SJCRH30 (cell line): ENCODE results near the gene PTTG1IP. TPM values are rescaled to one million over a fixed set of nuclear protein-coding genes. Genes with fewer than 3 reads are reported as not detected.

Experiments used
- DNase-seq, 2 experiments: peaks; one replicate each; pipeline ENCODE4 v3.0.0-alpha.2; 2015 to 2020
- H3K27ac ChIP-seq: fragments of 250-450 bp; sonication (Bioruptor Pico); 2 replicates; pipeline ENCODE4 v1.5.1; 2020; ENCODE audit warnings: mild to moderate bottlenecking, moderate library complexity
- H3K27me3 ChIP-seq: fragments of 250-450 bp; sonication (Bioruptor Pico); 2 replicates; pipeline ENCODE4 v1.5.1; 2020; ENCODE audit warnings: mild to moderate bottlenecking, moderate library complexity
- H3K36me3 ChIP-seq: fragments of 250-450 bp; sonication (Bioruptor Pico); 2 replicates; pipeline ENCODE4 v1.5.1; 2020; ENCODE audit warnings: mild to moderate bottlenecking, moderate library complexity
- H3K4me1 ChIP-seq: fragments of 250-450 bp; sonication (Bioruptor Pico); 2 replicates; pipeline ENCODE4 v1.5.1; 2020; ENCODE audit warnings: mild to moderate bottlenecking, moderate library complexity
- H3K4me3 ChIP-seq: fragments of 250-450 bp; sonication (Bioruptor Pico); 2 replicates; pipeline ENCODE4 v1.5.1; 2020; ENCODE audit warnings: mild to moderate bottlenecking, moderate library complexity
- H3K9me3 ChIP-seq: fragments of 250-450 bp; sonication (Bioruptor Pico); replicated peaks from 2 replicates; pipeline ENCODE4 v1.5.1; 2020; ENCODE audit warnings: mild to moderate bottlenecking, moderate library complexity
- total RNA-seq: library from RNA; depleted of rRNA; stranded (reverse); fragments of >200 nt; shearing (Covaris generic); gene quantifications from 2 replicates; pipeline ENCODE4 v1.2.3, GENCODE V29; 2014; rRNA removed

The PTTG1IP gene
- total RNA-seq, 1 experiment from 2014 or later, result 195 TPM

- Histone ChIP-seq H3K4me3 (peak overlapping the region; percentile 98), H3K9me3 (no peaks in the 10 kb centered on the region), H3K36me3 (peaks cover 63% of the 10 kb centered on the region), H3K4me1 (peaks cover 8% of the 10 kb centered on the region), H3K27me3 (no peaks in the 10 kb centered on the region), H3K27ac (peak overlapping the region; percentile 84)
- DNase-seq, result peak; percentile 32 to 36
These were observed 70.9 kb downstream of the PTTG1IP start for GRCh38 chr21:44802396-44803153.

GRCh38 chr21:44801468-44802395 lies 71.8 kb downstream of the PTTG1IP start, which contains the start of gene UBE2G2:
Gene UBE2G2, minus strand, starts transcription at chr21:44801820. Its CDS starts 72 bp downstream, at chr21:44801748.
- Histone ChIP-seq H3K36me3 (peaks cover 65% of the 10 kb centered on the region), H3K9me3 (no peaks in the 10 kb centered on the region), H3K27ac (peak within 1 kb of the TSS; percentile 84), H3K27me3 (no peaks in the 10 kb centered on the region), H3K4me3 (peak within 1 kb of the TSS; percentile 98), H3K4me1 (peaks cover 8% of the 10 kb centered on the region)
- peak; percentile 85 to 88 for DNase-seq

- Histone ChIP-seq H3K4me3 (peak overlapping the region; percentile 98), H3K9me3 (no peaks in the 10 kb centered on the region), H3K36me3 (peaks cover 67% of the 10 kb centered on the region), H3K27ac (peak overlapping the region; percentile 84), H3K27me3 (no peaks in the 10 kb centered on the region), H3K4me1 (peaks cover 8% of the 10 kb centered on the region)
- peak in 1 of 2 experiments; percentile 55 for DNase-seq
These were observed 72.5 kb downstream of the PTTG1IP start for GRCh38 chr21:44800971-44801467.

GRCh38 chr21:44800103-44800502 lies 73.4 kb downstream of the PTTG1IP start:
- Histone ChIP-seq H3K4me1 (peaks cover 8% of the 10 kb centered on the region), H3K27ac (no peak overlapping the region), H3K27me3 (no peaks in the 10 kb centered on the region), H3K4me3 (peak overlapping the region; percentile 98), H3K36me3 (peaks cover 59% of the 10 kb centered on the region), H3K9me3 (no peaks in the 10 kb centered on the region)
- DNase-seq, result no peak

- Histone ChIP-seq H3K4me3 (no peak overlapping the region), H3K36me3 (peaks cover 59% of the 10 kb centered on the region), H3K4me1 (peaks cover 8% of the 10 kb centered on the region), H3K27me3 (no peaks in the 10 kb centered on the region), H3K9me3 (no peaks in the 10 kb centered on the region), H3K27ac (no peak overlapping the region)
- no peak for DNase-seq
These were observed 73.8 kb downstream of the PTTG1IP start for GRCh38 chr21:44799646-44800045.

Other genes starting within 250 kb of the PTTG1IP start
- gene KRTAP10-9, start 246.6 kb downstream of the PTTG1IP start, total RNA-seq, result not detected in 2 replicates
- gene KRTAP10-10, start 236.3 kb downstream of the PTTG1IP start, total RNA-seq, result not detected in 2 replicates
- gene KRTAP10-11, start 227.3 kb downstream of the PTTG1IP start, total RNA-seq, result not detected in 2 replicates
- not detected in 2 replicates for gene KRTAP12-4, start 219.0 kb downstream of the PTTG1IP start, total RNA-seq
- not detected in 2 replicates for gene KRTAP12-3, start 215.8 kb downstream of the PTTG1IP start, total RNA-seq
- gene KRTAP12-2, start 206.8 kb downstream of the PTTG1IP start, total RNA-seq, result not detected in 2 replicates
- gene KRTAP12-1, start 191.5 kb downstream of the PTTG1IP start, total RNA-seq, result not detected in 2 replicates
- gene KRTAP10-12, start 176.5 kb downstream of the PTTG1IP start, total RNA-seq, result not detected in 2 replicates
- not detected in 2 replicates for gene TSPEAR, start 162.1 kb downstream of the PTTG1IP start, total RNA-seq
- gene UBE2G2, start 71.9 kb downstream of the PTTG1IP start, total RNA-seq, result 79.5 and 90.5 TPM in 2 replicates
- 70.3 and 76.9 TPM in 2 replicates for gene SUMO3, start 55.6 kb downstream of the PTTG1IP start, total RNA-seq
- 38.8 and 42.4 TPM in 2 replicates for gene ITGB2, start 47.2 kb upstream of the PTTG1IP start, total RNA-seq
- gene SLX9, start 66.3 kb upstream of the PTTG1IP start, total RNA-seq, result 26.8 and 32.3 TPM in 2 replicates
- gene ADARB1, start 200.9 kb upstream of the PTTG1IP start, total RNA-seq, result 7.8 and 8.4 TPM in 2 replicates